ENCODE results near the gene SOX1. TPM values are rescaled to one million over a fixed set of nuclear protein-coding genes. Genes with fewer than 3 reads are reported as not detected.

SOX1 gene
- total and polyA plus RNA-seq, 9 of the 15 experiments (the other 6 are each of a cell fraction or from before 2014, with no cell fraction given): not detected

GRCh38 chr13:112078216-112078615, 11.3 kb downstream of the SOX1 start:
- no peaks in the 10 kb centered on the region for H3K36me3 ChIP-seq (ENCODE audit: control insufficient read depth, insufficient read depth, low read length)
- intact Hi-C loops (cut with micrococcal nuclease): no loop called here
- FAIRE-seq: no peak
- TF ChIP-seq ARID1B (IDR thresholded peaks at IDR 0.05) (no peak), LCOR (CRISPR knock-in tag; IDR thresholded peaks at IDR 0.05) (no peak), ZNF124 (CRISPR knock-in tag; IDR thresholded peaks at IDR 0.05) (no peak), CHCHD3 (CRISPR knock-in tag; IDR thresholded peaks at IDR 0.05) (no peak)
- TF ChIP-seq, protein P1, sequence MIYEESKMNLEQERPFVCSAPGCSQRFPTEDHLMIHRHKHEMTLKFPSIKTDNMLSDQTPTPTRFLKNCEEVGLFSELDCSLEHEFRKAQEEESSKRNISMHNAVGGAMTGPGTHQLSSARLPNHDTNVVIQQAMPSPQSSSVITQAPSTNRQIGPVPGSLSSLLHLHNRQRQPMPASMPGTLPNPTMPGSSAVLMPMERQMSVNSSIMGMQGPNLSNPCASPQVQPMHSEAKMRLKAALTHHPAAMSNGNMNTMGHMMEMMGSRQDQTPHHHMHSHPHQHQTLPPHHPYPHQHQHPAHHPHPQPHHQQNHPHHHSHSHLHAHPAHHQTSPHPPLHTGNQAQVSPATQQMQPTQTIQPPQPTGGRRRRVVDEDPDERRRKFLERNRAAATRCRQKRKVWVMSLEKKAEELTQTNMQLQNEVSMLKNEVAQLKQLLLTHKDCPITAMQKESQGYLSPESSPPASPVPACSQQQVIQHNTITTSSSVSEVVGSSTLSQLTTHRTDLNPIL (CRISPR knock-in tag; IDR thresholded peaks at IDR 0.05): no peak
- 2% methylated on average over 9 of the region's 16 CpGs for WGBS (ENCODE audit: insufficient coverage, low coverage, missing lambda C conversion rate)
- no peak overlapping the region for H3K9ac ChIP-seq (ENCODE audit: insufficient read depth in 1 of 2, low read depth in 2 of 2, low read length in 2 of 2)
- no peak overlapping the region for H3K4me3 ChIP-seq
- ATAC-seq: 0 out of 3 replicates have a peak, but pooled peaks have one; percentile 28
- H3K79me2 ChIP-seq (ENCODE audit: control insufficient read depth, insufficient read depth, low read length): no peaks in the 10 kb centered on the region
- CTCF ChIA-PET (ENCODE audit: low intra/inter-chr PET ratio): no interaction called here
- no peaks in the 10 kb centered on the region for H3K9me1 ChIP-seq (ENCODE audit: control insufficient read depth, insufficient read depth, low read length)
- in situ Hi-C loops (cut with MboI): no loop called here
- H3K4me1 ChIP-seq (replicated peaks in 1 of 2; ENCODE audit: control insufficient read depth in 2 of 2, insufficient read depth in 2 of 2, low read length in 2 of 2): no peaks in the 10 kb centered on the region
- H3K4me2 ChIP-seq (ENCODE audit: insufficient read depth, low read length): no peak overlapping the region
- H2AFZ ChIP-seq (ENCODE audit: low read depth, low read length): no peak overlapping the region
- H3K27me3 ChIP-seq (ENCODE audit: control insufficient read depth in 2 of 2, insufficient read depth in 2 of 2, low read length in 2 of 2): peaks cover 0 to 23% of the 10 kb centered on the region in 2 experiments; a peak in 2 of 5 replicates
- no peak overlapping the region for H3K27ac ChIP-seq (ENCODE audit: extremely low read depth, low read depth, low read length)
- no peaks in the 10 kb centered on the region for H4K20me1 ChIP-seq (replicated peaks; ENCODE audit: control insufficient read depth, insufficient read depth, low read length)
- no TSS peak for BruUV-seq (replicated peaks)
- no peaks in the 10 kb centered on the region for H3K9me3 ChIP-seq (replicated peaks; ENCODE audit: control insufficient read depth, insufficient read depth, low read depth, low read length)
- DNase-seq (ENCODE audit: extremely low read depth in 1 of 4, low spot score in 3 of 4): no peak
- POLR2A ChIA-PET: no interaction called here

All from K562 (cell line).